Activated CD4-positive, alpha-beta T cell treated with anti-CD3 and anti-CD28 coated beads for 4 hours (primary cell): ENCODE results near the gene TPCN2.
A peak's percentile ranks its signal among the peaks of the same experiment; 100 is the strongest.

Experiments used
- DNase-seq, 2 donors: peaks; one replicate each; pipeline ENCODE4 v3.0.0-alpha.2; 2020

The TPCN2 gene

DNA sequence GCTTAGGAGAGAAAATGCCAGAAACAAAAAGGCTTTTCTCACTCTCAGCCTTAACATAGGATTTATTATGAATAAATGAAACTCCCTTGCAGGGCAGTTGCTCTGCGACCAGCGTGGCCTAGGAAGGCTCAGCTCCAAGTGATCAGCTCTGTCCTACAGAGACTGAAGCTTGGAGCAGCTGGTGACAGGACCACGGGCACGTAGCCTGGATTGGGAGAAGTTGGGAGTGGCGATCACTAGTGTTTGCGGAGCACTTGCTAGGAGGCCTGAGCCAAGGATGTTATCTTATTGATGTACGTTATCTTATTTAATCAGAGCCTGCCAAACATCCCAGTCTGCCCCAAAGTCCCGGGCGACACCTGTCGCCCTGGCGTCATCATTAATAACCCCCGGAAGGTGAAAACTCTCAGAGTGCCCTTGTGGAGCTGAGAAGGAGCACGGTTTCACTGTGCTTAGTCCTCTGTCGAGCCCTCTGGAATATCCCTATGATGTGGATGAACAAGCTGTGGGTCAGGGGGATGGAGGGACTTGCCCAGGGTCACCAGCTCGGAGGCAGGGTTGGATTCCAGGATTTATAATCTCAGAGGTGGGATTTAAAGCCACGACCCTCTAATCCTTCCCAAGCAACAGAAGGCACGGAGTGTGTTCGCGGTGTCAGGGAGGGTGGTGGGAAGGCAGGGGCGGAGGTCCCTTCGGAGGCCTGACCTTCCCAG, 66.2 kb downstream of the TPCN2 start:
- no peak for DNase-seq

DNA sequence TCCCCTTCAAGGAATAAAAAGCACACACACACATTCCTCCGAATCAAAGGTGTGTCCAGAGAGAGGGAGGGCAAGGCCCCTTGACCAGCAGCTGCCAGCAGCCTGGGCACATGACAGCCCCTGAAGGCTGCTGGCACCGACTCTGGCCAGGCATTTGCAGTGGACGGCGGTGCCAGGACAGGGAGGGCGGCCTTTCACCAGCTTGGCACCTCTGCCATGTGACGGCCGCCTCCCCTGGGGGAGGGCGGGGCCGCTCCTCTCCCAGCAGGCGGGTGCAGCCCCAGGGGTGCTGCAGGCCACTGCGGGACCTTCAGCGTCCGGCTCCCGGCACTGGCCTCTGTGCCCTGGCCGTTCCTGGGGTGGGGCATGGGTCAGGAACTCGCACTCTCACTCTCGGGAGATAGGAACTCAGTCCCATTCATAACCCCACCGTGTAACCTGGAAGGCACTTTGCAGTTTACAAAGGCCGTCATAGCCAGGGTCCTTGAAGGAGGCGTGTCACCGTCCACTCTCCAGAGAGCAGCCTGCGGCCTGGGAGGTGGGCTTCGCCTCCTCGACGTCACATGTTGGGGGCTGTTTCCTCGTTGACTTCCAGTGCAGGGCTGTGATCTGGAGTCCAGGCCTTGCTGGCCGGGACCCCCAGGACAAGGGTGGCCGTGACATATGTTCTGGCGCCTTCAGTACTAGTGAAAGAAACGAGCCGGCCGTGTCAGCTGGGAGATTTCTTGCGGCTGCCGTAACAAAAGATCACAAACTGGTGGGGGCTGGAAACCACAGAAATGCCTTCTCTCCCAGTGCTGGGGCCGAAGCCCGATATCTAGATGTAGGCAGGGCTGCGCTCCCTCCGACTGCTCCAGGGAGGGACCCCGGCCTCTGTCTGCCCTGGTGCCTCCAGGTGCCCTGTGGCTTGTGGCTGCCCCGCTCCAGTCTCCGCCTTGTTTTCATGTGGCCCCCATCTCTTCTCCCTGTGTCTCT, 67.1 kb downstream of the TPCN2 start:
- DNase-seq = no peak

DNA sequence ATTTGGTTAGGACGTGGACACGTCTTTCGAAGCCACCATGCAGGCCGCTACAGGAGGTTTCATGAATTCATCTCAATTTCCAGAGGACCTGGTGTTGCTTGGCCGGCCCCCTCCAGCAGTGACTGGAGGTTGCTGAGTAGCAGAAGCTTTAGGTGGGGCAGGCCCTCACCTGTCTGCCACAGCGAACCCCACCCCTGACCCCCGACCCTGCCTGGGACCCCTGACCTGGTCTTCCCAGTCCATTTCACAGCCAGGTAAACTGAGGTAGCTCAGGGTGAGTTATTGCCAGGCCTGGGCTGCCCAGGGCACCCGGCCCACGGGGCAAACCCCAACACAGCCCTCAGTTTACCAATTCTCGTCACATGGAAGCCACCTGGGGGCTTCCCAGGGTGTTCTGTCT, 67.9 kb downstream of the TPCN2 start:
- DNase-seq = no peak

DNA sequence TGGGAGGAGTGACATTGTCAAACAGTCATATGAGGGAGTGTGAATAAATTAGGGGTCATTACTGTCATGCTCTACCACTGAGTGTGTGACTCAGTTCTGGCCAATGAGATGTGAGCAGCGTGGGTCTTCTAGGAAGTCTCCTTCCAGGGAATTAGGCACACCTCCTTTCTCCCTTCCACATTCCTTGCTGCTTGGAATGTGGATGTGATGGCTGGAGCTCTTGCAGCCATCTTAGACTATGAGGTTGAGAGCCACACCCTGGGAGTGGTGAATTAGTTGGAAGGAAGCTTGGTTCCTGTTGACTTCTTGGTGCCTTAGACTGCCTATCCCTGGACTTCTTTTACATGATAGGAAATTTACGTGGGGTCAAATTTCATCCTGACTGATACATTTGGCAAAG, 70.5 kb downstream of the TPCN2 start:
- DNase-seq = no peak

DNA sequence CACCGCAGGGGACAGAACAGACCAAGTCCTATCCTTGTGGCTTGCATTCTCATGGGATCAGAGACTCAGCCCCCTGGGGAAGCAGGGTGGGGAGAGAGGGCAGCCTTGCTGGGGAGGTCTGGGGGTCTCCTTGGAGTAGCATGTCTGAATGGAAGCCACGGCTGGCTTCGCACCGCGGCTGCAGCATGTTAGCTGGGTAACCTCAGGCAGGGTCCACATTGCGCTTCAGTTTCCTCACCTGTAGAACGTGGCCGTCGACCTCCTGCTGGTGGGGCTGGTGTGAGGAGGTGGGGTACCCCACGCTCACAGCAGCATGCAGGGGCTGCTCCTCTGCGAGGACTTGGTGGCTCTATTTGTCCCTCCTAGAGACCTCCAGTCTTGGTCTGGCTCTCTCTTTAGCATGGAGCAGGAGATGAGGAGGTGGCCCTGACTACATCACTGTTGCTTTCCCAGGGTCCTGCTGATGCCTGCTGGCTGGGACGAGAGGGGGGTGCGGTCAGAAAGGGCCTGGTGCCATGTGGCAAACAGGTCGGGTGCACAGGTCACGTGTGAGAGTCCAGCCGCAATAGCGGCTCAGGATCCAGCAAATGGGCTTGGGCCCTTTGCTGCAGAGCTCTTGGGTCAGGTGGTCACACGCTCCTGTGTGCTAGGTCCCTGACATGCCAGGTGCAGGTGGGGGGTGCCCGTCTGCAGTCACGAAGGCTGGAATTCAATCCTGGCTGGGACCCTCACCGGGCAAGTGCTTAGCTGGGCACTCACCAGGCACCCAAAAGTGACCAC, 71.6 kb downstream of the TPCN2 start:
- no peak for DNase-seq

DNA sequence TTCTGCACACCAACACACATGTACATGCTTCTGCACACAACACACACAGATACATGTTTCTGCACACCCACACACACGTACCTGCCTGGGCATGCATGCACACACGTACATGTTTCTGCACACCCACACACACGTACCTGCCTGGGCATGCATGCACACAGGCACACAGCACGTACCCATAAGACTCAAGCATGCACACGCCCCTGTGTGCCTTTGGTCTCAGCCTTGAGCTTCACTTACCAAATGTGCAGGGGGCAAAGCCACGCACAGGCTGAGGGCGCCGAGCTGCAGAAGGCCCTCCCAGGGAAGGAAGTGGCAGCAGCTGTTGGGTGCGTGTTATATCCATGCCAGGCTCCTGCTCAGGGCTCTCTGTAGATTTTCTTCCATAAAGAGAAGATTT, 72.3 kb downstream of the TPCN2 start:
- DNase-seq = no peak

DNA sequence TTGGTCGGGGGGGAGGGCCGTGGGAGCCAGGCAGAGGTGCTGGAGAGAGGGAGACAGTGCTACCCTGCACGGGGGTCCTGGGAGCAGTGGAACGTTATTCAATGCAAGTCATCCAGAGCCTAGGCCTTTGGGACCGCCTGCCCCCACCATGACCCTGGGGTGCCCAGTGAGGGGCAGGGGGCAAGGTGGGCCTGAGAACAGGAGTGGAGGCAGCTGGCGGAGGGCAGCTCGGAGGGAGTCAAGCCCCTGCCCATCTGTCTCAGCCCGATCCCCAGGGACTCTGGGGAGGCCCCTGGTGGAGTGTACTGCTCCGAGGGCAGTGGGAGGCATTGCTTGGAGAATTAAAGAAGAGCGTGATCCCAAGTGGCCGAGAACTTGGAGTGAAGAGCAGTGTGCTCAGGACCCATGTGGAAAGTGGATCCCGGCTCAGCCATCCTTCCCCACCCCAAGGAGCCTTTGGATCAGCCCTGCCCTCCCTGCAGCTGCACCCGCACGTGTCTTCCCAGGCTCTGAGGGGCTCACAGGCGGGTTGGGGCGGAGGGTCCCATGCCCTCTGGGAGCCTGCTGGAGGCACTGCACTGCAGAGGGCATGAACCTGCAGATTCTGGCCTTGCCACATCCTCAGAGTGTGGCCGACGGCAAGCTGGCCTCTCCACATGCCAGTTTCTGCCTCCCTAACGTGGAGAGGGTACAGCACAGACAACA, 73.0 kb downstream of the TPCN2 start:
- no peak for DNase-seq

DNA sequence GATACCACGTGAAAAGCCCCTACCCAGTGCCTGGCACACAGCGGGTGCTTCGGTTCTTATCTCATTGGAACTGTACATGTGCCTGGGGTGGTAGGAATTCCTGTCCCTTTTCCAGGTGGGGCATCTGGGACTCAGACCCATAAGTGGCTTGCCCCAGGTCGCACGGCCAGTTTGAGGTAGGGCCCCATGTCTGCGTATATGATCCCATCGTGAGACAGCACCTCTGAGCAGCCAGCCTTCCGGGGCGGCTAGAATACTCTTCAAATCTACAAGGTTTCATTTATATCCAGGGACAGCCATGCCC, 73.5 kb downstream of the TPCN2 start:
- no peak for DNase-seq

DNA sequence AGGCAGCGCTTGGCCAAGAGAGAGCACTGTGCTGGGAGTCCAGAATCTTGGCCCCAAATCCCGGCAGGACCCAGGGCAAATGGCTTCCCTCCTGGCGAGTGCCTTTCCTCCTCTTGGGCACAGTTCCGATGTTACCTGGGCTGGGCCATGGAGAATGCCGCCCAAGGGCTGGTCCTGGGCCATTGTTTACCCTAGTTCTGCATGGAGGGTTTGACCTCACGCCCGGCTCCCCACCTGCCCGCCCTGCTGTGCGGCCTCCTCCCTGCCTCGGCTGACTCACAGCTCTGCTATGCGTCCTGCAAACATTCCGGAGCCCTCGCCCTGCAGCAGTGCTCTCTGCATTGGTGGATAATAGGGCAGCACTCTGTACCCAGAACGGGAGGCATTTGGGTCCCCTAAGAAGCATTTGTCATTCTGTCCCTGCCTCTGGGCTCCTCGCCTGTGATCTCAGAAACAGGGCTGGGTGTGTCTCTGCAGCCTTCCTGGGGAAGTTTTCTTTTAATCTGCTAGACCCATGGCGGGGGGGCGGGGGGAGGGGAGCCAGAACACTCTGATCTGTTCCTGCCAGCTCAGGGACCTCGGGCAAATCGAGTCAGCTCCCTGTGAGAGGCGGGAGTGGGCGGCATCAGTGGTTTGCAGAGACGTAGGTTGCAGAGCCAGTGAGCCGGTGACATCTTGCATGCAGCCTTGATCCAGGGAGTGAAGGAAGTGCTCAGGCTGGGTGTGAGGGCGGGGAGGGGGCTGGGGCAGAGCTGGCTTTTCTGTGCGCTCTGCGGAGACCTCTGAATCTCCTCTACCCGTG, 74.1 kb downstream of the TPCN2 start:
- peak; percentile 81 to 89 for DNase-seq

DNA sequence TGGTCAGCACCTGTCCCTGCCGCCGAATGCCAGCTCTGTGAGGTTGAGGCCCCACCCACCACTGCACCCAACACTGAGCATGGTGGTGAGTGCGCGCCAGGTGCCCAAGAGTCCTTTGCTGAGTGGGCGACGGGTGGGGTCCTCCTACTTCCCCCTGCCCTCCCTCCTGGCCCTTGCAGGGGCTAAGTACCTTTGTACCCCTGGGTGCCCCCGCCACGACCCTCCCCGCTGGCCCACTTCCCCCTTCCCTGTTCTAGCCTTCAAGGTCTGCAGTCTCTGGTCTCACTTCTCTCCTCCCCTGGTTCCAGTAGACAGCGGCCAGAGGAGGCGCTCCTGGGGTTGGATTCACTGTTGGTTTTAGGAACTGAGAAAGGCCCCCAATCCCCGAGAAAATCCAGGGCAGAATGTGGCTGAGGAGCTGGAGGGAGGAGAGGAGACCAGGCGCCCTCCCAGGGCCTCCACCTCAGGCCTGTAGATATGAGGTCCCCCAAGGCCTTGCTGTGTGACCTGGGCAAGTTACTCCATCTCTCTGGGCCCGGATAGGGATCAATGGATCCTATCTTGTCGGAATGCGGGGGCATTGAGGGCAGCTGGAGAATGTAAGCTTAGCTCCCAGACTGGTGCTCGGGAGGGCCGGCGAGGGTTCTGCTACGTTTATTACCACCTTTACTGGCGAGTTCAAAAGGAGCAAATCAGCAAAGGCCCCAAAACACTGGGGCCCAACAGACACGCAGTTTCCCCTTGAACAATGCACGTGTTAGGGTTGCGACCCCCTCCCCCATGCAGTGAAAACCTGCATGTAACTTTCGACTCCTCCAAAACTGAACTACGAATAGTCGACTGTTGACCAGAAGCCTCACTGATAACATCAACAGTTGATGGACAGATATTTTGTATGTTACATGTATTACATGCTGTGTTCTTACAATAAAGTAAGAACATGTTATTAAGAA, 75.1 kb downstream of the TPCN2 start:
- DNase-seq = no peak

DNA sequence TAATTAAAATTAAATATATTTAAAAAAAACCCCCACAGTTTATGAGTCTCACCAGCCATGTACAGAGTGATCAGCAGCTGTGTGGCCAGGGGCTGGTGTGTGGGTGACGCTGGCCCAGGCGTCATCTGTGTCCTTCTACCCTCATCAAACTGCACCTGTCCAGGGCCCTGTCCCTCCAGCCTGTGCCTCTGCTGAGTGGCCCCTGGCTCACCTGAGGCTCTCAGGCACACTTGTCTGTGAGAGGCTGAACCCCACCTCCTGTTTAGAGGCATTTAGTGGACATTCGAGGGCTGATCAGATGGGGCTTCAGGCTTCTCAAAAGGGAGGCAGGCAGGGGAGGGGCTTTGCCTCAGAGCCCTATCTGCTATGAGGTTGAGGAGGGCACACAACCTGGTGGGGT, 77.1 kb downstream of the TPCN2 start:
- no peak for DNase-seq

DNA sequence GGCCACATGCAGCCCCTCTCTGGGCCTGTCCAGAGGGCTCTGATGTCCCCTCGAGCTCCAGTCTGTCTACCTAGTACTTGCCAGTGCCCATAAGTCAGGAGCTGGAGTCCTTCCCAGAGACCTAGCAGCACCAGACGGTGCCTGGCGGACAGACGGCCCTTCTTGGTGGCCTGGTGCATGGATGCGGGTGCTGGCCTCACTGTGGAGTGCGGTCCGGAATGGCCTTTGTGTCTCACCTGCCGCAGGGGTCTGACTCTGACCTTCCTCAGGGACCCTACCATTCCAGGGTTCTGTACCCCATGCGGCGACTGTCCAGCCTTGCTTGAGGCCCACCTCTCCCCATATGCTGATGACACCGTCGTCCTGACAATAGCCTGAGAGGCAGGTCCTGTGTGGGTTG, 77.6 kb downstream of the TPCN2 start:
- DNase-seq = no peak

DNA sequence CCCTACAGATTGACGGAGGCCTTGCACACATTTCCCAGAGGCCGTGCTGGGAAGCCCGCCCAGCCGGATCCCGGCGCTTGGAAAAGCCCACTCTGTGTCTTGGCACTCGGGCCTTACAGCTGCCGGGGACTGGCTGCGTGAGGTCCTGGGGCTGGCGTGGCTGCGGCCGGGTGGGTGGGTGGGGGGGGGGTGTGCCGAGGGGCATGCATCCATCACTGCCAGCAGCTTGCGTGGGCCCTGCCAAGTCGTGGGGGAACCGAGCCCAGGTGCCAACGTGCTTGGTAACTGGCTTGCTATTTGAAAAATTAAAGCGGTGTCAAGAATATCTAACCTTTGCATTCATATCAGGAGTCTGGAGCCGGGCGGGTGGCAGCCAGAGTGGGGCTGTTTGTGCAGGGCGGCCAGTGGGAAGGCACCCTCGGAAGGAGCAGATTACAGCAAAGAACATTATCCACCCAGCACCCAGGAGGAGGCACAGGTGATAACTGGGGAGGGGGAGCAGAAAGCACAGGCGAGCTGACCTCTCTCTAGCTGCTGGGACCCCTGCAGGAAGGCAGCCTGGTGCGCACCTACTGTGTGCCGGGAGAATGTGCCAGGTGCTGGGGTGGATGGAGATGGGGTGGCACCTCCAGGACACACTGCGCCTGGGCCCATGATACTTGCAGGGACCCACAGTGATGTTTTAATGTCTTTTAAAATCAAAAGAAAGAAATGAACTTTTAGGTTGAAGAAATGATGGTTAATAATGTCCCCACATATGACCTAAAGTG, 78.5 kb downstream of the TPCN2 start:
- no peak for DNase-seq

DNA sequence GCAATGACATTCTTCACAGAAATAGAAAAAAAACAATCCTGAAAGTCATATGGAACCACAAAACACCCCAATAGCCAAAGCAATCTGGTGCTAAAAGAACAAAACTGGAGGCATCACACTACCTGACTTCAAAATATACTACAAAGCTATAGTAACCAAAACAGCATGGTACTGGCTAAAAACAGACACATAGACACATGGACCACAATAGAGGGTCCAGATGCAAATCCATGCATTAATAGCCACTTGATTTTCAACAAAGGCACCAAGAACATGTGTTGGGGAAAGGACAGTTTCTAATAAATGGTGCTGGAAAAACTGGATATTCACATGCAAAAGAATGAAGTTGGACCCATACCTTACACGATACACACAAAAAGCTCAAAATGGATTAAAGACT, 79.2 kb downstream of the TPCN2 start:
- no peak for DNase-seq

DNA sequence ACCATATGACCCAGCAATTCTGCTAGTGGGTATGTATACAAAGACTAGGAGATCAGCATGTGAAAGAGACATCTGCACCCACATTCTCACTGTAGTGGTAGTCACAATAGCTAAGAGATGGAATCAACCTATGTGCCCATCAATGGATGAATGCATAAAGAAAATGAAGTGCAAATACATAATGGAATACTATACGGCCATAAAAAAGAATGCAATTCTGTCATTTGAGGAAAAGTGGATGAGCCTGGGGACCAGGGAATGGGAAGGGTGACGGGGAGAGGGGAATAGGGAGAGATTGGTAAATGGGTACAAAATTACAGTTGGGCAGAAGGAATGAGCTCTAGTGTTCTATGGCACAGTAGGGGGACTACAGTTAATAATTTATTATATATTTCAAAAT, 80.3 kb downstream of the TPCN2 start:
- DNase-seq = no peak

DNA sequence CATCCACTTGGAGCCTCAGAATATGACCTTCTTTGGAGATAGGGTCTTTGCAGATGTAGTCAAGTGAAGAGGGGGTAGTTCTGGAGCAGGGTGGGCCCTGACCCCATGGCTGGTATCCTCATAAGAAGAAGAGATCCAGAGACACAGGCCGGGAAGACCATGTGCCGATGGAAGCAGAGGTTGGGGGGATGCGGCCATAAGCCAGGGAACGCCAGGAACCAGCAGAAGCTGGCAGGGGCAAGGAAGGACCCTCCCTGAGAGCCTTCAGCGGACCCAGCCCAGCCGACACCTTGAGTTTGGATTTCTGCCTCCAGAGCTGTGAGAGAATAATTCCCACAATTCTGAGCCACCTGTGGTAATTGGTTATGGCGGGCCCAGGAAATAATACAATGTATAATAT, 80.9 kb downstream of the TPCN2 start:
- DNase-seq = no peak

DNA sequence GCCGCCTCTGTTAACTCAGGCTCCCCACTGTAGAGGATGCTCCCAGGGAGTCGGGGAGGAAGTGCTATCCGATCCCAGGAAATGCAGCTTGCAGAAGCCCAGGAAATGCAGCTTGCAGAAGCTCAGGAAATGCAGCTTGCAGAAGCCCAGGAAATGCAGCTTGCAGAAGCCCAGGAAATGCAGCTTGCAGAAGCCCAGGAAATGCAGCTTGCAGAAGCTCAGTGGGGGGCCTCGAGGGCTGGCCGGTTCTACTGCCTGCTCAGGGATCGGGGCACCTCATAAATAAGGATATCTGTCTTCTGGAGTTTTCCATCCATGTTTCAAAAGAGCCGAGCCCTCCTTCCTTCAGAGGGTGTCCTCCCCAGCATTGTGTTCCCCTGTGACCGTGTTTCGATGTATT, 81.9 kb downstream of the TPCN2 start:
- no peak for DNase-seq

DNA sequence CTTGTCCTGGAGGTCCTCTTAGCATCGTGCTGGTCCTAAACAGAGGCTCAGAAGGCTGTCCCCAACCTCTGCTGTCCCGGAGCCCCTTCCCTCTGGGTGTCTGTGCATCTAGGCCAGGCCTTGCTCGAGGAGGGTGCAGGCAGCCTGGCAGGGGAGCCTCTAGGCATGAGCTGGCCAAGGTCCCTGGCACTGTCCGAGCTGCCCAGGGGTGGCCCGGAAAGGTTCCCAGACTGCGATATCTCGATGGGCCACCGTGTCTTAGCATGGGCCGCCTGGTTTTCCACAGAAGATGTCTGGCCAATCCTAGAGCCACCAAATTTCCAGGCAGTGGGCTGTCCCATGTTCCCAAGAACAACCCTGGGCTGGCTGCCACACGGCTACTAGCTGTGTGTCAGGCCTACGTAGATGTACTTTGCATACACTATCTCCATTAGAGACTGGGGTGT, 82.4 kb downstream of the TPCN2 start:
- no peak for DNase-seq

DNA sequence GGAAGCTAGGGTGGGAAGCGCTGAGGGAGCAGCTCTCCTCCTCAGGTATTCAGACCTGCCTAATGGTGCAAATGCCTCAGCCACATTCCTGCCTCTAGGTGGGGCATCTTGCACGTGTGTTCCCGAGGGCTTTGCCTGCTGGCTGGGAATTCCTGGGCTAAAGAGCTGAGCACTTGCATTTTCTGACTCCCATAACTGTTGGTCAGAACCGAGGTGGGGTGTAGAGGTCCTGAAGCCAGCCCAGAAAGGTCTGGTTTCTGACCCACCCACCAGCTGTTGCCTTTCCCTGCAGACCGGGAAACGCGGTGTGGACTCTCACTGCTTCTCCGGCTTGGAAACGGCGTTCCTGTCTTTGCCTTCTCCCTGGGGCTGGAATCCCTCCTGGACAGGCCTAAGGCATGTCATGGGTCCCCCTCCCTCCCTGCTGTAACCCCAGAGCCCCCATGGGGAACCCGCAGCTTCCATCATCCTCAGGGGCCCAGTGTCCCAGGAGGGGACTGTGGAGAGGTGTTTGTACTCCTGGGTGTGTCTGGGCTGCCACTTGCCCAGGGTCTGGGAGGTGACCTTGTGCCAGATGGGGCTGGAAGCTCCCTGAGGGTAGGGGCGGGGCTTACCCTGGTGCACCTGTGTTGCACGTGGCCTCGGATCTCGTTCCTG, 83.0 kb downstream of the TPCN2 start:
- DNase-seq = no peak

DNA sequence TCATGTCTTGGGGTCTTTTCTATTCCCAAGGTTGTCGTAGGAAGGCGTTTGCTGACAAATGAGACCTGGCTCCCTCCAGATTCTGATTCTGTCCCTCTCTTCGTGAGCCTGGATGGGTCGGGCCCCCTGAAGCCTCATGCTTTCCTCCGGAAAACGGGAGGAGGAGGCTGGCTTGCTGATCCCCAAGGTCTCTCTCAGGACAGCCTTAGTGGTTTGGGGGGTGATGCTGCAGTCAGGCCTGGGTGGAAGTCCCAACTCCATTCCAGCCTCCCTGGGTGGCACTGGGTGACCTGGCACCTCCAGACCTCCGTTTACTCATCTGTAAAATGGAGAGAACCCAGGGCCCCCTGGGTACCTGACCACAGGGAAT, 83.6 kb downstream of the TPCN2 start:
- DNase-seq = no peak
